HG02938 (cell line): Measurements from ENCODE around the gene CNOT6.
"Not testable (repeated sequence)": the region's sequence is repeated elsewhere in the genome, so short reads cannot be mapped to it uniquely, and the experiment has no call there.

Experiments
- ATAC-seq: cut with Tn5 transposase; IDR thresholded peaks from one replicate; pipeline ENCODE4 v1.9.1; 2021; ENCODE audit warnings: mild to moderate bottlenecking, moderate library complexity; ENCODE audit not compliant: unreplicated experiment

Gene CNOT6

GRCh38 chr5:180494060-180494509 lies at the start of gene CNOT6:
CNOT6 (plus strand) TSS chr5:180494379; CDS start chr5:180529277, 34,898 bp downstream.
- ATAC-seq: peak; percentile 86

- no peak for ATAC-seq
These were observed 39.4 kb upstream of the CNOT6 start for GRCh38 chr5:180454752-180455151.

DNA sequence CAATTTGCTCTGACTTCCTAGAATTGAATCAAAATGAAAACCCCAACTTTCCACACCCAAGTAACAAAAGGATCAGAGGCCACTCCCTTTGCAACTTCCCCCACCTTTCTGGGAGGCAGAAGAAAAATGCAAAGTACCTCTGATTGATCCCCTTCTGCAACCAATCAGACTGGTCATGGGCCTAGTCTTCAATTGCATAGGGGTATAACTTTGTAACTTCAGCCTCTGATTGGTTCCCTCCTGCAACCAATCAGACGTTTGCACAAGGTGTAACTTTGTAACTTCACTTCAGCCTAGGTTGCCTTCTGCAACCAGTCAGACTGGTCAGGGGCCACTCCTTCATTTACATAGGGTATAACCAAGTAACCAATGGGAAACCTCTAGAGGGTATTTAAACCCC lies 38.3 kb upstream of the CNOT6 start:
- ATAC-seq: no peak

GRCh38 chr5:180456792-180457191 lies 37.4 kb upstream of the CNOT6 start:
- no peak for ATAC-seq

- not testable (repeated sequence) for ATAC-seq
These were observed 35.1 kb upstream of the CNOT6 start for GRCh38 chr5:180458852-180459673.

DNA sequence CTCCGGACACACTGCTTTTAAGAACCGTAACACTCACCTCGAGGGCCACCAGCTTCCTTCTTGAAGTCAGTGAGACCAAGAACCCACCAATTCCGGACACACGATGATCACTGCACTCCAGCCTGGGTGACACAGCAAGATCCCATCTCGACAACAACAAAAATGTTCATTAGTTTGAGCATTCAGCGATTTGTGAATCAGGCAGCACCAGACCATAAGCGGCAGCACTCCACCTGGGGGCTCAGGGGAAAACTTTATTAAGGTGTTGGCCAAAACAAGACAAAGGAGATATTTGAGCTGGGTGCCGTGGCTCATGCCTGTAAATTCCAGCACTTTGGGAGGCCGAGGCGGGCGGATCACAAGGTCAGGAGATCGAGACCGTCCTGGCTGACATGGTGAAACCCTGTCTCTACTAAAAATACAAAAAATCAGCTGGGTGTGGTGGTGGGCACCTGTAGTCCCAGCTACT lies 34.5 kb upstream of the CNOT6 start:
- ATAC-seq: not testable (repeated sequence)

DNA sequence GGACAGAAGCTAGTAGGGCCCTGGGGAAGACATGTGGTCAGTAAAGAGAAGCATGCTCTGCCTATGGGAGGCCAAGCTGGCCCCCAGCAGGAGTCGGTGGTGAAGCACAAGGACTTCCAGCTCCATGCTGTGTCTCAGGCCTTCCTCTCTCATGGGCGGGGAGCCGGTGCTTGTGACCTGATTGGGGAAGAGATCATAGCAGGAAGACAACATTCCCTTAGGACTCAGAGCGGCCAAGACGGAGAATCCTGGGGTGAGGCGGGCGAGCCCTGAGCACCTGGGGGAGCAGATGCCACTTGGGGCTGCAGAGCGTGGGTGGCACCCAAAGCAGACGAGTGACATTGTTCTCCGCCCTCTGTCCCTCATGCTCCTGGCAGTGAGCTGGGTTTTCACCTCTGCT lies 33.3 kb upstream of the CNOT6 start:
- no peak for ATAC-seq

DNA sequence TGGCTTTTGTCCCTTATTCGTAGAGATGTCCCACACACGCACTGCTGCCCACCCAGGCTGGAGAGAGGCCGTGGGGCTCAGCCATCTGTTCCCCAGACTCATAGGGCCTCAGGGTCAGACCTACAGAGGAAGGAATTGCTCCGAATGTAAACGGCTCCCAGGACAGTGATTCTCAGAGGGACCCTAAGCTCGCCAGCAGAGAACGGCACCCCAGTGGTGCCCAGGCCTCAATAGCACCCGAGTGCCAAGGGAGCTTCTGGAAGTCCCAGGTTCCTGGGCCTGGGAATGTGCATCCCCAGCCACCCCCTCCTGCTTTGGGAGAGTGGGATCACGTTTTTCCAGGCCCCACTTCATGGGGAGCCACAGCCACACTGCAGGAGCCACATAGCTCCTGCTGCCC lies 32.9 kb upstream of the CNOT6 start:
- ATAC-seq: no peak

DNA sequence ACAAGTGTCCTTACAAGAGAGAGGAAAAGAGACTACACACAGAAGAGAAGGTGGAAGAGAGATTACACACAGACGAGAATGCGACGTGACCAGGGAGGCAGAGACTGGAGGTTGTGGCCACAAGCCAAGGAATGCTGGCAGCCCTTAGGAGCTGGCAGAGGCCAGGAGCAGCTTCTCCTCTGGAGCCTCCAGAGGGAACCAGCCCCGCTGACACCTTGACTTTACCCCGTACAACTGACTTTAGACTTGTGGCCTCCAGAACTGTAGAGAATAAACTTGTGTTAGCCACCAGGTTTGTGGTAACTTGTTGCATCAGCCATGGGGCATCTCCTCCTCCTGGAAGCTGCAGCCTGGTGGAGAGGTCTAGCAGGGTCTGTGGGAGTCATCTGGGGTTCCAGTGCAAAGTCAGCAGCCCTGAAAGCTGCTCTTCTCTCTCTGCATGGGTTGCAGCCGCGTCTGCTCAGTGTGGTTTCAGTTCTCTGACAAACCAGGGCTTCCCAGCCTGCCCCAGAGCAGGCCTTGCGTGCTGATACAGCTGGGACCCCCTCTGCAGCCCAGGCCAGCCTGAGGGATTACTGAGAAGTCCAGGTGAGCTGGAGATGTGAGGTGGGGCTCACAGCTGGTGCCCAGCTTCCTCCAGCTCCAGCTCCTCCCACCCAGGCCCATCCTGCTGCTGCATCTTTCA lies 30.8 kb upstream of the CNOT6 start:
- no peak for ATAC-seq

GRCh38 chr5:180463916-180464602 lies 30.1 kb upstream of the CNOT6 start:
- ATAC-seq: no peak

DNA sequence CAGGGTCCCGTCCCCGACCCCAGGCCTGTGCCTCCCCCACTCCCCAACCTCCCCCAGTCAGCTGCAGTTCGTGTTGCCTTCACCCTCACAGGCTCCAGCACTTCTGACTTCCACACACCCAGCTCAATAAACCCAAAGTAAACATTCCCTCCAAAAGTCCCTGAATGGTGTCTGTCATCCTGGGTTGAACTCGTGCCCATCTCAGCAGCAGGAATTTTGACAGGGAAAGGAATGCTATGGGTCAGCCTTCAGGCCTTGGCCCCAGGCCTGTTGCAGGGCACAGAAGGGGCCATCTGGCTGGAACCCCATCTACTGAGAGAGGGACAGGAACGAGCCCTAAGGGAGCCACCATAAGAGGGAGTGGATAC lies 29.6 kb upstream of the CNOT6 start:
- no peak for ATAC-seq

GRCh38 chr5:180465052-180465451 lies 29.1 kb upstream of the CNOT6 start:
- ATAC-seq: not testable (repeated sequence)

GRCh38 chr5:180466316-180466715 lies 27.9 kb upstream of the CNOT6 start:
- no peak for ATAC-seq

- ATAC-seq: no peak
These were observed 26.9 kb upstream of the CNOT6 start for GRCh38 chr5:180467028-180467975.

DNA sequence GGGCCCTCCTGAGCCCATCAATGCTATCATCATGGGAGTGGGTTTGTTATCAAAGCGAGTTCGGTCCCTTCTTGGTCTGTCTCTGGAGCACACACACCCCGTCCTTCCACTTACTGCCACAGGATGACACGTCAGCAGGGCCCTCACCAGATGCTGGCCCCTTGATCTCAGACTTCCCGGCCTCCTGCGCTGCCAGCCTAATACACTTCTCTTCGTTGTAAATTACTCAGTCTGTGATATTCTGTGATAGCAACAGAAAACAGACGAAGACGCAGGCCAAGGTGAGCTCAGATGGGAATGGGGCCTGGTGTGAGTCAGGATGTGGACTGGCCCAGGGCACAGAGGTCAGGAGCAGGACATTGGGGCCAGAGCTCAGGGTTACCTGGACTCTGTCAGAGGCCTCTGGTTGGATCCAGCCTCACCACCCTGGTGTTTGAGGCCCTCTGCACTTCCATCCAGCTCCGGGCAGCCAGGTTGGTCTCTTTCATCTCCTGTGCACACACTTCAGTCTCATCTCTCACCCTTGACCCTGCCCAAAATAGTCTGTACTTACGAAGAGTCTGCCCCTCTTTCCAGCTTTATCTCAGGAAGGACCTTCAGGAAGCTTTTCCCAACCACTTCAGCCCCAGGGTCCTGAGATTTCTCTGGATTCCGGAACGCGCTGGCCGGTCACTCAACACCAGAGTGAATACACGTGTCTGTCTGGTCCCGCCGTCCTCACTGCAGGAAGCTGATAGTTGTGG lies 26.0 kb upstream of the CNOT6 start:
- ATAC-seq: no peak

DNA sequence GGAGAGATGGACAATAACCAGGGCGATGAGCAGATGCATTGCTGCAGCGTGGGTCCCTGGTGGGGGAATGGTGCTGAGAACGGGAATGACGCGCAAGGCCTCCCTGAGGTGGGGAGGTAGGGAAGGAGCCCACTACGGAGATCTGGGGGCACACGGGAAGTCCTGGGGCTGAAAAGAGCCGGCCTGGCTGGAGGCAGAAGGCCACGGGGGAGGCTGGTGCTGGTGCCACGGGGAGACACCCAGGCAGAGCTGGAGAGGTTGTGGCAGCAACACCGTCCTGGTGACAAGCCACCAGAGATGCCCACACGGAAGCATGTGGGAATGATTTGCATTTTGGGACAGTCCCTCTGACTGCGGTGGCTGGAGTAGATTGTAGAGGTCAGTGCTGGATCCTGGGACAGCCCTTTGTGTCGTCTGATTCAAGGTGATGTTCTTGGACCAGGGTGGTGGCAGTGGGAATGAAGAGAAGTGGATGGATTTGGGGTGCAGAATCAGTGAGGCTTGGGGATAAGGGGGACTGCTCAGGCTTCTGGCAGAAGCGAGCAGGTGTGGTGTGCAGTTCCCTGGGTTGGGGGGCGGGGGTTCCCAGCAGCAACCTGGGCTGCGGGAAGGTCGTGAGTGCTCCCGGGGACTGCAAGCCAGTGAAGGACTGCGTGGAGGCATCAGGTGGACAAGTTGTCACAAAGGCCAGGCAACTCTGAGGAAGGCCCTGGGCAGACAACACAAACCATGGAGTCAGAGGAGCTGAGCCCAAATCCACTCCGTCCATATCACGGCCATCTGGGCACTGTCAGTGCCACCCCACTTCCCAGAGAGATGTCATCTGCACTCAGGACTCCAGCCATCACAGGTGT lies 25.2 kb upstream of the CNOT6 start:
- ATAC-seq: no peak

DNA sequence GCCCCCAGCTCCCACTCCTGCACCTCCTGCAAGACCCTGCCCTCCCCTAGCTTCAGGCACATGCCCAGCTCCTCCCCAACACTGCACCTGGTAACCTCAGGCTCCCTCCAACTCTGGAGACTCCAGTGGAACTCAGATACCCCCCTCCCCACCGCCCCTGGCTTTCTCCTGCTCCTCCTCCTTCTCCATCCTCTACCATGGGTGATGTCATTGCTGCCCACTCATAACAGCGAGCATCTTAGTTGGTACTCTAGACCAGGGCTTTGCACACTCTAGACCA lies 24.7 kb upstream of the CNOT6 start:
- no peak for ATAC-seq

- no peak for ATAC-seq
These were observed 24.3 kb upstream of the CNOT6 start for GRCh38 chr5:180469866-180470265.

DNA sequence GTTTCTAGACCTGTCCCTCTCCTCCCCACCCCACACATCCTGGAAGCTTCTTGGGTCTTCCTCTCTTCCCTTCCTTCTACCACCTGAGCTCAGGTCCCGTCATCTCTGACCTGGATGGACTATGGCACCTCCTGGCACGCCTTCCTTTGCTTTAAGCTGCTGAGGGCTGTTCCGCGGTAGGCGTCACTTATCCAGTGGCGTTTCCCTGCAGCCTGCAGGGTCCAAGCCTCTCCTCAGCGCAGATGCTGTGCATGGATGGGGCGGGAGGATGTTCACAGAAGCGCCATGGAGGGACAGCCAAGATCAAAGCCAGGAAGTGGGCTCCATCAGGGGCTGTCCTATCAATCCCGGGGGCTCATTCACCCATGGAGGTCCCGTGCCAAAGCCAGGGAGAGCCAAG lies 23.8 kb upstream of the CNOT6 start:
- ATAC-seq: no peak
